ENCODE data around the gene MBTPS2.

Gene MBTPS2

GRCh38 chrX:21929209-21929608 is 89.8 kb downstream of the MBTPS2 start:
- peaks cover 2% of the 10 kb centered on the region for H3K27me3 Mint-ChIP-seq (ENCODE audit: low read depth, poor library complexity)
- no peak for DNase-seq
- no peak for TF ChIP-seq CTCF (IDR thresholded peaks at IDR 0.05)
- H3K4me3 Mint-ChIP-seq = no peak overlapping the region
- H3K9me3 Mint-ChIP-seq = no peaks in the 10 kb centered on the region
- H3K4me1 Mint-ChIP-seq = peaks cover 31% of the 10 kb centered on the region
- H3K27ac Mint-ChIP-seq = no peak overlapping the region
- H3K36me3 Mint-ChIP-seq (ENCODE audit: low read depth) = no peaks in the 10 kb centered on the region

- H3K27ac Mint-ChIP-seq = no peak overlapping the region
- no peaks in the 10 kb centered on the region for H3K36me3 Mint-ChIP-seq (ENCODE audit: low read depth)
- no peak for DNase-seq
These were observed 91.6 kb downstream of the MBTPS2 start for GRCh38 chrX:21930986-21931385.

GRCh38 chrX:21932292-21933002 is 93.0 kb downstream of the MBTPS2 start:
- H3K27me3 Mint-ChIP-seq (ENCODE audit: low read depth, poor library complexity) = peaks cover 7% of the 10 kb centered on the region
- H3K36me3 Mint-ChIP-seq (ENCODE audit: low read depth) = no peaks in the 10 kb centered on the region
- H3K4me1 Mint-ChIP-seq = peaks cover 31% of the 10 kb centered on the region
- H3K4me3 Mint-ChIP-seq = no peak overlapping the region
- no peak for DNase-seq
- no peaks in the 10 kb centered on the region for H3K9me3 Mint-ChIP-seq
- TF ChIP-seq CTCF (IDR thresholded peaks at IDR 0.05) = no peak
- H3K27ac Mint-ChIP-seq = peak overlapping the region; percentile 77

More at GRCh38 chrX:21930986-21931385, 91.6 kb downstream of the MBTPS2 start:
- Mint-ChIP-seq H3K4me3 (no peak overlapping the region), H3K9me3 (no peaks in the 10 kb centered on the region), H3K27me3 (ENCODE audit: low read depth, poor library complexity) (peaks cover 2% of the 10 kb centered on the region), H3K4me1 (peaks cover 31% of the 10 kb centered on the region)
- no peak for TF ChIP-seq CTCF (IDR thresholded peaks at IDR 0.05)

GRCh38 chrX:21933077-21933476 is 93.7 kb downstream of the MBTPS2 start:
- no peaks in the 10 kb centered on the region for H3K9me3 Mint-ChIP-seq
- H3K4me3 Mint-ChIP-seq = no peak overlapping the region
- no peak for DNase-seq
- no peak for TF ChIP-seq CTCF (IDR thresholded peaks at IDR 0.05)
- H3K27ac Mint-ChIP-seq = peak overlapping the region; percentile 77
- peaks cover 7% of the 10 kb centered on the region for H3K27me3 Mint-ChIP-seq (ENCODE audit: low read depth, poor library complexity)
- no peaks in the 10 kb centered on the region for H3K36me3 Mint-ChIP-seq (ENCODE audit: low read depth)
- H3K4me1 Mint-ChIP-seq = peaks cover 31% of the 10 kb centered on the region

GRCh38 chrX:21934414-21934813 is 95.0 kb downstream of the MBTPS2 start:
- Mint-ChIP-seq H3K9me3 (no peaks in the 10 kb centered on the region), H3K4me1 (peaks cover 28% of the 10 kb centered on the region), H3K4me3 (no peak overlapping the region), H3K27me3 (ENCODE audit: low read depth, poor library complexity) (peaks cover 8% of the 10 kb centered on the region), H3K27ac (no peak overlapping the region), H3K36me3 (ENCODE audit: low read depth) (no peaks in the 10 kb centered on the region)
- no peak for TF ChIP-seq CTCF (IDR thresholded peaks at IDR 0.05)
- DNase-seq = no peak
